Parathyroid adenoma (tissue), 2 donors: Measurements from ENCODE around the gene HOXA9.

Experiments used
- H2AFZ ChIP-seq: fragments of 300-600 bp; sonication (generic); one replicate; pipeline ENCODE4 v1.7.0; 2017; ENCODE audit warnings: antibody characterized with exemption, mild to moderate bottlenecking
- H3K27ac ChIP-seq: fragments of 300-600 bp; sonication (generic); one replicate; pipeline ENCODE4 v1.7.0; 2017
- H3K27me3 ChIP-seq: fragments of 300-600 bp; sonication (generic); one replicate; pipeline ENCODE4 v1.7.0; 2017; ENCODE audit warnings: low read length; ENCODE audit not compliant: control insufficient read depth, insufficient read depth
- H3K36me3 ChIP-seq: fragments of 300-600 bp; sonication (generic); one replicate; pipeline ENCODE4 v1.7.0; 2017; ENCODE audit warnings: low read length; ENCODE audit not compliant: control insufficient read depth, insufficient read depth
- H3K4me1 ChIP-seq: fragments of 300-600 bp; sonication (generic); one replicate; pipeline ENCODE4 v1.7.0; 2017; ENCODE audit warnings: control low read depth
- H3K4me2 ChIP-seq: fragments of 300-600 bp; sonication (generic); one replicate; pipeline ENCODE4 v1.7.0; 2017; ENCODE audit warnings: low read length
- H3K4me3 ChIP-seq: fragments of 300-600 bp; sonication (generic); one replicate; pipeline ENCODE4 v1.7.0; 2017; ENCODE audit warnings: low read depth, low read length
- H3K79me2 ChIP-seq: fragments of 300-600 bp; sonication (generic); one replicate; pipeline ENCODE4 v1.7.0; 2017; ENCODE audit warnings: control low read depth
- H3K9ac ChIP-seq: fragments of 300-600 bp; sonication (generic); one replicate; pipeline ENCODE4 v1.7.0; 2017; ENCODE audit warnings: mild to moderate bottlenecking
- H3K9me3 ChIP-seq: fragments of 300-600 bp; sonication (generic); one replicate; pipeline ENCODE4 v1.7.0; 2017; ENCODE audit warnings: low read length; ENCODE audit not compliant: control insufficient read depth
- TF ChIP-seq, protein P1 (sequence below): fragments of 300-600 bp; sonication (generic); IDR thresholded peaks from one replicate; pipeline ENCODE4 v1.7.0; 2017; ENCODE audit warnings: antibody characterized with exemption, mild to moderate bottlenecking
- donor health status: primary hyperparathyroidism.

Gene HOXA9

GRCh38 chr7:27184337-27185012 lies 19.1 kb upstream of the HOXA9 start:
- no peaks in the 10 kb centered on the region for H3K79me2 ChIP-seq
- no peak overlapping the region for H2AFZ ChIP-seq
- no peak overlapping the region for H3K4me3 ChIP-seq
- TF ChIP-seq, protein P1, sequence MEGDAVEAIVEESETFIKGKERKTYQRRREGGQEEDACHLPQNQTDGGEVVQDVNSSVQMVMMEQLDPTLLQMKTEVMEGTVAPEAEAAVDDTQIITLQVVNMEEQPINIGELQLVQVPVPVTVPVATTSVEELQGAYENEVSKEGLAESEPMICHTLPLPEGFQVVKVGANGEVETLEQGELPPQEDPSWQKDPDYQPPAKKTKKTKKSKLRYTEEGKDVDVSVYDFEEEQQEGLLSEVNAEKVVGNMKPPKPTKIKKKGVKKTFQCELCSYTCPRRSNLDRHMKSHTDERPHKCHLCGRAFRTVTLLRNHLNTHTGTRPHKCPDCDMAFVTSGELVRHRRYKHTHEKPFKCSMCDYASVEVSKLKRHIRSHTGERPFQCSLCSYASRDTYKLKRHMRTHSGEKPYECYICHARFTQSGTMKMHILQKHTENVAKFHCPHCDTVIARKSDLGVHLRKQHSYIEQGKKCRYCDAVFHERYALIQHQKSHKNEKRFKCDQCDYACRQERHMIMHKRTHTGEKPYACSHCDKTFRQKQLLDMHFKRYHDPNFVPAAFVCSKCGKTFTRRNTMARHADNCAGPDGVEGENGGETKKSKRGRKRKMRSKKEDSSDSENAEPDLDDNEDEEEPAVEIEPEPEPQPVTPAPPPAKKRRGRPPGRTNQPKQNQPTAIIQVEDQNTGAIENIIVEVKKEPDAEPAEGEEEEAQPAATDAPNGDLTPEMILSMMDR: no peak
- no peak overlapping the region for H3K4me2 ChIP-seq
- H3K4me1 ChIP-seq: no peaks in the 10 kb centered on the region
- H3K9ac ChIP-seq: no peak overlapping the region
- no peak overlapping the region for H3K27ac ChIP-seq
- no peaks in the 10 kb centered on the region for H3K36me3 ChIP-seq
- peaks cover 40% of the 10 kb centered on the region for H3K27me3 ChIP-seq
- H3K9me3 ChIP-seq: no peaks in the 10 kb centered on the region

DNA sequence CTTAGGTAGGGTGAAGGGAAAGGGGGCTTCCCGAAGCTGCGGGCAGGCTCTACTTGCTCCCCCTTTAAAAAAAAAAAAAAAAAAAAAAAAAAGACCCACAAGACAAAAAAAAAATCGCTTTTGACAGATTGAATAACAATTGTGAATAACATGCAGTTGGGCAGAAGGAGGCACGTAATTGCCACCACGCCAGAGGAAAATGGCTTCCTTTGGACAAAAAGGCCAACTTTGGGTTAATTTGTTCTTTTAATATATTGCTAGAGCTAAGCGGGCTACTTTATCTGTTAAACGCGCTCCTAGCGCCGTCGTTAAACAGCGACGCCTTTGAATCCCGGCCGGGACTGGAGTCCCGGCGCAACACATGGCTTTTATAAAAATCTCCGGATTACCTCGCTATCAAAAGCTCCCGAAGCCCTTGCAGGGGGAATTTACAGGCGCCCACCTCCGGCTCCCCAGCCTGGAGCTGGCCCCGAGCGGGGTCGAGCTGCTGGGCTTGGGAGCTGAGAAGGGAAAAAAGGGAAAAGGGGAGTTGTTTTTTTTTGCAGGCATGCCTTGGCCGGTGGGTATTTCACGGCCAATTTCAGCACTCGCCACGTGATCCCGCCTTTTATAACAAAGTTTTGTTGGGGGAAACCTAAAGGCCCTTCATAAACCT lies 18.5 kb upstream of the HOXA9 start:
- Histone ChIP-seq H3K36me3 (no peaks in the 10 kb centered on the region), H3K4me1 (no peaks in the 10 kb centered on the region), H2AFZ (no peak overlapping the region), H3K79me2 (no peaks in the 10 kb centered on the region), H3K4me2 (no peak overlapping the region), H3K9me3 (no peaks in the 10 kb centered on the region), H3K4me3 (no peak overlapping the region), H3K9ac (no peak overlapping the region), H3K27ac (no peak overlapping the region), H3K27me3 (peaks cover 40% of the 10 kb centered on the region)
- TF ChIP-seq, protein P1: no peak

DNA sequence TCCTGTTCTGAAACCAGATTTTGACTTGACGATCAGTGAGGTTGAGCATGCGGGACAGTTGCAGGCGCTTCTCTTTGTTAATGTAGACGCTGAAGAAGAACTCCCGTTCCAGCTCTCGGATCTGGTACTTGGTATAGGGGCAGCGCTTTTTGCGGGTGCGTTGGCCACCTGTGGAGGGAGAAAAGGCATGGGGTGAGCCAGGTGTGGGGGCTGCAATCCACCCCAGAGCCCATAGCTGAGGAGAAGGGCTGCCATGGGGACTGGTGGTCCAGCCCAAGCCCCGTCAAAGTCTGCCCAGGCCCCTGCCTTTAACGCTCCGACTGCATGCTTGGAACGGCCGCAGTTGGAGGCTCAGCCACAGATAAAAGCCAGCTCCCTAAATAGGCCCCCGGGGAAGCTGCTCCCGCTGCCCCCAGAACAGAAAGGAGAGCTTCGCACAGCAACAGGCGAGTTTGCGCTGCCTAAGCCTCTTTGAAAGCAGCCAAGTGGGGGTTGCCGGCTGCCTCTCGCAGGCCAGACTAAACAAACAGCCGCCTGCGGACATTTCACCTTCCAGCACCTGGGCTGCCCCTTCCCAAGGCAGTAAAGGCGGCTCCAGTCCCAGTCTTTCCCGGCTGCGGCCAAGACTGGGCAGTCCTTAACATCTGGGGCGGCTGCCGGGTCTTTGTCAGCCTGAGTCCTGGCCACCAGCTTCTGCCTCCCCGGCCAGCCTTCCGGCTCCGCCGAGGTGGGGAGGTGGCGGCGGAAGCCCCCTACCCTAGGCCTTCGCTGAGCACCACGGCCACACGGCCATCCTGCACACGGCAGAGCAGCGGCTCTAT lies 17.7 kb upstream of the HOXA9 start:
- Histone ChIP-seq H3K4me1 (no peaks in the 10 kb centered on the region), H3K36me3 (no peaks in the 10 kb centered on the region), H3K27me3 (peaks cover 39% of the 10 kb centered on the region), H3K4me2 (no peak overlapping the region), H2AFZ (no peak overlapping the region), H3K27ac (no peak overlapping the region), H3K4me3 (no peak overlapping the region), H3K9ac (no peak overlapping the region), H3K79me2 (no peaks in the 10 kb centered on the region), H3K9me3 (no peaks in the 10 kb centered on the region)
- TF ChIP-seq, protein P1: no peak

- Histone ChIP-seq H3K4me1 (no peaks in the 10 kb centered on the region), H3K9me3 (no peaks in the 10 kb centered on the region), H3K79me2 (no peaks in the 10 kb centered on the region), H3K4me2 (no peak overlapping the region), H3K9ac (no peak overlapping the region), H2AFZ (no peak overlapping the region), H3K27ac (no peak overlapping the region), H3K4me3 (no peak overlapping the region), H3K27me3 (peaks cover 40% of the 10 kb centered on the region), H3K36me3 (no peaks in the 10 kb centered on the region)
- TF ChIP-seq, protein P1: no peak
Observed at GRCh38 chr7:27182285-27182841, 17.0 kb upstream of the HOXA9 start.
